Nucleus accumbens (tissue), 56 donors: ENCODE measurements around the gene SNX6.
"Not testable (repeated sequence)": the region's sequence is repeated elsewhere in the genome, so short reads cannot be mapped to it uniquely, and the experiment has no call there.

Experiments
- DNase-seq, 56 donors: peaks; one replicate each; lab custom pipeline; 2025; lab: John Stamatoyannopoulos, UW

Gene SNX6

DNA sequence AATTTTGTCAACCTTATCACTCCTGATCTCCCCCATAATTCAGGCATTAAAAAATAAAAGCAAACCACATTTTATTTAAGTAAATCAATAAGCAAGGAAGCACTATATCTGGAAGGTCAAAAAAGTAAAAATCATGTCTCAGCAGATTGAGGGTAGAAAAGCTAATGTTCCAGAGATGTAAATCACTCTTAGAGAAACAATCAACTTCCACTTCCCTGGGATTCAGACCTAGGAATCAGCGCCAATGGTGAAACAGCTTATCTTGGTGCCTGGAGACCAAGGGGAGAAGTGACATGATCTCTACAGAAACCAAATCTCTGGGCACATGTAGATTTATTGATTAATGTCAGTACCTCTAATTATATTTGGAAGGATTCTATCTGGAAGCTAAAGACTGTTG lies 10.9 kb upstream of the SNX6 start:
- DNase-seq: no peak

DNA sequence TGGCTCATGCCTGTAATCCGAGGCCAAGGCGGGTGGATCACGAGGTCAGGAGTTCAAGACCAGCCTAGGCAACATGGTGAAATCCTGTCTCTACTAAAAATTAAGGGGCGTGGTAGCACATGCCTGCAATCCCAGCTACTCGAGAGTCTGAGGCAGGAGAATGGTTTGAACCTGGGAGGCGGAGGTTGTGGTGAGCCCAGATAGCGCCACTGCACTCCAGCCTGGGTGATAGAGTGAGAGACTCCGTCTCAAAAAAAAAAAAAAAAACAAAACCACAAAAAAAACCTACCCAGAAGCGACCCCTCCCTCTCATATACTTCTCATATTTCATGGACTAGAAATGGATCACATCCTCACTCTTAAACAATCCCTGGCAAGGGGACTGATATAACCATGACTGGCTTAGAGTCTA lies 4.4 kb upstream of the SNX6 start:
- DNase-seq: not testable (repeated sequence)

DNA sequence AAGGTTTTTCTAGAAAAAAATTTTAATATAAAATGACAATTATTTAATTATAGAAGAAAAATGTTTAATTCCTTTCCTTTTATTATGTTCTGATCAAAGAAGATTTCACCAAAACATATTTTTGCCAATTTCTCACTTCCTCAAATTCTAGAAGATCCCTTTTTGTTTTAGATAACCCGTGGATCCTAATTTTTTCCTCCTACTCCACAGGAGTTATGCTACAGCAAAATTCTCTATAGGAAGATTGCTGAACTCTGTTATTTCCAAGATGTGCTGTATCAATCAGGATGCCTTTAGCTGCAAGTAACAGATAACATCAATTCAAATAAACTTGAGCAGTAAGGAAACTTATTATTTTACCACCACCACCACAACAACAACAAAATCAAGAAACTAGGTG lies 3.8 kb upstream of the SNX6 start:
- DNase-seq: no peak

DNA sequence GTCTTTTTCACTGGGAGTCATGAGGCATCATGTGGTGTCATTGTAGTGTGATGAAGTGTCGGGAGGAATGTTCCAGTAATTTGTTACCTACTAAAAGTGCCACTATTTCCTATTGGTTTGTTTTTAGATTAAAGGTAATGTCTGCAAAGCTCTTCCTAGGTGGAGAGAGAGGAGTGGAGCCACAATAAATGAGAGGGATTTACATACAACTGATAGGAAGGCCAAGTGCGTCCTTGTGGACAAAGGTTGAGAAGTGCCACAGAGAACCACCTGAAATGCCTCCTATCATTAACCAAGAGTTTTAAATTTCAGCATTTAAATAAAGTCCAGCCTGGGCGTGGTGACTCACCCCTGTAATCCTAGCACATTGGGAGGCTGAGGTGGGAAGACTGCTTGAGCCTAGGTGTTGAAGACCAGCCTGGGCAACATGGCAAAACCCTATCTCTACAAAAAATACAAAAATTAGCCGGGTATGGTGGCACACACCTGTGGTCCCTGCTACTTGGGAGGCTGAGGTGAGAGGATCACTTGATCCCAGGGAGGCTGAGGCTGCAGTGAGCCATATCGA lies 2.5 kb upstream of the SNX6 start:
- no peak for DNase-seq

DNA sequence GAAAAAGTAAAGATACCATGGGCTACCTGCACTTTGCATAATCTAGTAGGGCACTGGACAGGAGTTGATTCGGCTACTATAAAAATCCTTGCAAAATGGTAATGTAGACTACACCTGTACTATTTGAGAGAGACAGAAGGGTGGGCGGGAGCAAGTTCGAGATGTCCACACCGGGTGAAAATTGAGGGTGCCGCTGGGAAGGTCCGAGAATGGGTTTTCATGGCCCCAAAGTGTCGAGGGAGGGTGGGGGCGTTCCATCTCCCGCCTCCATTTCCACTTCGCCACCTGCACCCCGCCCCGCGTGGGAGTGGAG lies 648 bp downstream of the SNX6 start:
- DNase-seq: peak in 4 of 56 donors; percentile 27 to 66 (median 42)

DNA sequence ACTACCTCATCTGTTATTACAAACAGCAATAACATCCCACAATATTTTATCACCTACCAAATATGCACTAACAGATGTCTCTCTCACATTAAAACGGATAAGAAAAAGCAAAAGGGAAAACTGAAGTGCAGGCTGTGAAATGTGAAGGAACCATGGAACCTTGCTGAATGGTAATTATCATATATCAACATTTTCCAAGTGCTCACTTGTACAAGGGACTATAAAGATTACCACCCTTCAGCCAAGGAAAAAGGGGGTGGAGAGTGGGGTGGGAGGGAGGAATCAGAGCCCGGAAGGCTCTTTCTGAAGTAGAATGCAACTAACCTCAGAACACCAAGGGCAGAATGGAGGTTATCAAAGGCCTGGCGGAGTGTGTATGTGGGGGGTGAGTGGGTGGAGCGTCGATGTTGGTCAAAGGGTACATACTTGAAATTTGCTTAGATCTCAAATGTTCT lies 1.2 kb downstream of the SNX6 start:
- peak in 1 of 56 donors; percentile 2 for DNase-seq

DNA sequence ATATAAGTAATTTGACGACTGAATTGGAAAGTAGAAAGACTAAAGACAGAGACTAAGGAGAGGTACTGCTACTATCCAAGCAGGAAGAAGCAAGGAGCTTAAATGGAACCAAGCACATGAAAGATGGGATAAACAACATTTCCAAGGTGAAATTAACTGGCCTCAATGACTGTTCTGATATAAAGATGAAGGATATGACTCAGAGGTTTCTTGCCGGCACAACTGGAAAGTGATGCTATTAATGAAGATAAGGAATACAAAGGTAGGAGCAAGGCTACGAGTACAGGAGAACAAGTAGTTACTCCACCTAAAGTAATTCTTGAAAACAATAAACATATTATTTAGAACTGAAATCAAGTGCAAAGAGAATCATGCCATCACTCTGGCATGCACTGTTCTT lies 6.4 kb downstream of the SNX6 start:
- DNase-seq: no peak

DNA sequence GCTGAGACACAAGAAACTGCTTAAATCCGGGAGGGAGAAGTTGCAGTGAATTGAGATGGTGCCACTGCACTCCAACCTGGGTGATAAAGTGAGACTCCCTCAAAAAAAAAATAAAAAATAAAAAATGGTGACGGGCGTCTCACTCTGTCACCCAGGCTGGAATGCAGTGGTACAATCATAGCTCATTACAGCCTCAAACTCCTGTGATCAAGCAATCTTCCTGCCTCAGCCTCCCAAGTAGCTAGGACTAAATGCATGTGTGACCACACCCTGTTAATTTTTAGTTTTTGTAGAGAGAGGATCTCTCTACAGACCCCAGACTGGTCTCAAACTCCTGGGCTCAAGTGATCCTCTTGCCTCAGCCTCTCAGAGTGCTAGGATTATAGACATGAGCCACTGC lies 9.1 kb downstream of the SNX6 start:
- DNase-seq: no peak

DNA sequence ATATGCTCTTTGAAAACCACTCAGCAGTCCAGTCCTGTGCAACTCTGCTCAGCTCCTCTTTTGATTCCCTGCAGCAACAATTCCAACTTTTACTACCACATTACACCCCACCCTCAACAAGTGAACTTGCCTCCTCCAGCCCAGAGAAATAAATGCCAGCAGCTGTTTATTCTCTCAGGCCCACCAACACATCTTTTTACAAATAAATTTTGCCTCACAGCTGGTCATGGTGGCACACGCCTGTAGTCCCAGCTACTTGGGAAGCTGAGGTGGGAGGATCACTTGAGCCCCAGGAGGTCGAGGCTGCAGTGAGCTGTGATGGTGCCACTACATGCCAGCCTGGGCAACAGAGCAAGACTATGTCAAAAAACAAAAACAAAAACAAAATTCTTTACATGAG lies 9.8 kb downstream of the SNX6 start:
- DNase-seq: no peak

DNA sequence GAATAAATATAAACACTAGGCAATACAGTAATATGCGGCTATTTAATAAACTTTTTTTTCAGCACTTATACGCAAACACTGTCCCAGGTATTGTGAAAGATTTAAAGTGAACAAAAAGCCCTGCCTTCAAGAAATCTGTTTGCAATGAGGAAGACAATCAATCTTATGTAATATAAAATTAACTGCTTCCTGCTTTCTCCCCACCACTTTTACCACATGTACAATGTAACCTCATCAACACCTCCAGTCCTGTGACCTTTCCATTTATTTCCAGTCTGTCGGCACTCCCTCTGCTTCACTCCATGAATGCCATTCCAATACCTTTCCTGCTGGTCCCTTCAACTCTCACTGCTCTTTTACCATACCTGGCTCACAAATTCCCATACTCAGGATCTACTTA lies 10.5 kb downstream of the SNX6 start:
- no peak for DNase-seq

DNA sequence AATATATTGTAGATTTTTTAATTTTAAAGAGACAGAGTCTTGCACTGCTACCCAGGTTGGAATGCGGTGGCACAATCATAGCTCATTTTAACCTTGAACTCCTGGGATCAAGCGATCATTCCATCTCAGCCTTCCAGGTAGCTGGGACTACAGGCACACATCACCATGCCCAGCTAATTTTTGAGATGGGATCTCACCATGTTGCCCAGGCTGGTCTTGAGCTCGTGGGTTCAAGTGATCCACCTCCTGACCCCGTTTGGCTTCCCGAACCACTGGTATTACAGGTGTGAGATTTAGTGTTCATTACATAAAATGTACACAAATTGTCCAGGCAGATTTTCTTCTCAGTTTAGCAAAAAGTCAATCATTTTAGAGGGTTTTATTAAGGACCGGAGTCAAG lies 13.6 kb downstream of the SNX6 start:
- DNase-seq: no peak

DNA sequence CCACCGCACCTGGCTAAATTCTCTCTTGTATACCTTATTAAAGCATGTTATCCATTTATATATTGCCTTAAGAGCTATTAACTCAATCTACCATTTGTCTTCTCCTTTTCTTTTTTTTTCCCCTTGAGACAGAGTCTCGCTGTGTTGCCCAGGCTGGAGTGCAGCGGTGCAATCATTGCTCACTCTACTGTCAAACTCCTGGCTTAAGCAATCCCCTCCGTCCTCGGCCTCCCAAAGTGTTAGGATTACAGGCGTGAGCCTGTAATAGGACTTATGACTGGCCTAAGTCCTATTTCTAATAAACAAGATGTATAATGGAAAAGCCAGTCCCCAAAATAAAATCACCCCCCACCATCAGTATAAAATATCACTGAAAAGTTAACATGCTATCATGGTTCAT lies 14.4 kb downstream of the SNX6 start:
- no peak for DNase-seq

DNA sequence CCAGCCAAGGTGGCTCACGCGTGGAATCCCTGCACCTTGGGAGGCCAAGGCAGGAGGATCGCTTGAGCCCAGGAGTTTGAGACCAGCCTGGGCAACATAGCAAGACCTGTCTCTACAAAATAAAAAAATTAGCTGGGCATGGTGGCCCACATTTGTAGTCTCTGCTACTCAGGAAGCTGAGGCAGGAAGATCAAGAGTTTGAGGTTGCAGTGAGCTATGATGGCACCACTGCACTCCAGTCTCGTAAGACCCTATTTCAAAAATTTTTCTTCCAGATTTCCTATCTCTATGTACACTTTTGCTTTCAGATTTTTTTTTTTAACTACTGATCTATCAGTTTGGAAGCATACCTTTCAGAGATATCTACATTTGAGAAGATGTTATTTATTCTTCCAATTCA lies 15.3 kb downstream of the SNX6 start:
- DNase-seq: no peak

DNA sequence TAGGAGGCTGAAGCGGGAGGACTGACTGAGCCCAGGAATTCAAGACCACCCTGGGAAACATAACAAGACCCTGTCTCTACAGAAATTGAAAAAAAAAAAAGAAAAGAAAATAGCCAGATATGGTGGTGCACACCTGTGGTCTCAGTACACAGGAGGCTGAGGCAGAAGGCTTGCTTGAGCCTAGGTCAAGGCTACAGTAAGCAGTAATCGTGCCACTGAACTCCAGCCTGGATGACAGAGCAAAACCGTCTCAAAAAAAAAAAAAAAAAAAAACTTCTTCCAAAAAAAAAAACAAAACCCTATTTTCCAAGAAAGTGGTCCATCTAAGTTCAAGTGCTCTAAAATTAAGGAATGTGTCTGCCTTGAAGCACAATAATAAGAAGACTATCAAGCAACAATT lies 19.8 kb downstream of the SNX6 start:
- DNase-seq: no peak

DNA sequence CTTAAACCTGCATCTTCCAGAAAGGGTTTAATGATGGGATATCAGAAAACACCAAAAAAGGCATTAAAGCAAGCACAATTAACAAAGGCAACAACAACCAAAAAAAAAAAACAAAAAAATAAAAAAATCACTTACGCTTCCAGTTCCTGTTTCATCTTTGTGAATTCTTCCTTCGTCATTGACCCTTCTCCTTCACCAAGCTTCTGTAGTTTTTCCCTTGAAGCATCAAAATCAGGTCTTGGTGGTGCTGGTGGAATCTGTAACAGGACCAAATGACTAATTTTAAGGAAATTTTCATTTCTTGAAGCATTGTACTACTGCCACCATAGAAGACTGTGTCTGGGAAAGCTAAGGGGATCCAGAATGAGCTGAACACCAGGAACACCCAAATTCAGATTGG lies 24.5 kb downstream of the SNX6 start:
- DNase-seq: no peak

DNA sequence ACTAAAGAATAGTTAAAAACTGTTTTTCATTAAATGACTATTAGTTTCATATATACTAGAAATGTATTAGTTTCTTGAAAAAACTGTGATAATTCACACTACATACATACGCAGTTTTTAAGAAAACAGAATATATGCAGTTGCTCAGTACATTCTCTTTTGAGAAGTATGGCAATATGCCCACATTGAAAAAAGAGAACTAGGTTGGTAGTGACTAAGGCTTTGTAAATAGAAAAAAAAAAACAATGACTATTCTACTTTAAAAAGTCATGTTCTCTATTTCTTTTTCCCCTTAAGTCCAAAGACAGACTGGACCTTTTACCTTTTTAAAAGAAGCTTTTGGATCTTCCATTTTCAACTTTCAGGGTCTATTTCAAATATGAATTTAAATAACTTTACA lies 25.0 kb downstream of the SNX6 start:
- no peak for DNase-seq

DNA sequence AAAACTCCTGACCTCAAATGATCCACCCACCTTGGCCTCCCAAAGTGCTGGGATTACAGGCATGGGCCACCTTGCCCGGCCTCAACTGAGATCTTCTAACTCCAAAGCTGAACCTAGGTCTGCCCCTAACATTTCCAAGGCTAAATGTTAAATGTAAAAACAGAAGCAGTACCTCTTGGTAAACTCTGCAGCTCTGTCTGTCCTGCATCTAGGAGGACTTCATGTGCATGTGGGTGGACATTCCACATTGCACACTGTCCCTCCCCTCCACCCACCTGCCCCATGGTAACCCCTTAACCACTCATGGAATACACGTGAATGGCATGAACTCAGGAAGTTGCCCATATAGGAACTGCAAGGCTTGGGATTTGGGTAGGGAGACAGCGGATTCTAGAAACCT lies 33.1 kb downstream of the SNX6 start:
- DNase-seq: no peak

DNA sequence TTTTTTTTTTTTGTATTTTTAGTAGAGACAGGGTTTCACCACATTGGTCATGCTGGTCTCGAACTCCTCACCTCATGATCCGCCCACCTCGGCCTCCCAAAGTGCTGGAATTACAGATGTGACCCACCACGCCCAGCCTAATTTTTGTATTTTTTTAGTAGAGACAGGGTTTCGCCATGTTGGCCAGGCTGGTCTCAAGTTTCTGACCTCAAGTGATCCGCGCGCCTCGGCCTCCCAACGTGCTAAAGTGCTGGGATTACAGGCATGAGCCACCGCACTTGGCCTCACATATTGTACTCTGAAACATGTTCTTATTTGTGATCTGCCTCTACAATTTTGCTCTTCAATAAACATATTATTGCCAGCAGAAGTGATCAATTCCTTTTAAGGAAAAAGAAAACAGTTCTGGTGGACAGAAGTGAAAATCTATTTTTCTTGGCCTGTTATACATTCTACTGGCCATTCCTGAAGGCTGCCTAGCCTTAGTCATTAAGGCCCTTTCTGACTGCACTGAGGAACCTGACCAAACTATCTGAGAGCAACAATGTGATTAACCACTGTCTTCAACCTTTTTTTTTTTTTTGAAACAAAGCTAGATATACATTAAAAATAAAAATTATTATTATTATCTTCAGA lies 36.1 kb downstream of the SNX6 start:
- DNase-seq: no peak

DNA sequence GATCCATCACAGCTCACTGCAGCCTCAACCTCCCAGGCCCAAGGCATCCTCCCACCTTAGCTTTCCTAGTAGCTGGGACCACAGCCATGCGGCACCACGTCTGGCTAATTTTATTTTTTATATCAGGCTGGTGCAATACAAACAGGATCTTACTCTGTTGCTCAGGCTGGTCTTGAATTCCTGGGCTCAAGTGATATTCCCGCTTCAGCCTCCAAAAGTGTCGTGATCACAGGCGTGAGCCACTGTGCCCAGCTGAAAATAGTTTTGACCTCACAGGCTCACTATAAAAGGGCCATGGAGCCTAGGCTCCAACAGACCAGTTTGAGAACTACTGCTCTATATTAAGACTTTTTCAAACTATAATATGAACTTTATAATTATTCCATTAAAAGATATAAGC lies 37.3 kb downstream of the SNX6 start:
- DNase-seq: no peak

DNA sequence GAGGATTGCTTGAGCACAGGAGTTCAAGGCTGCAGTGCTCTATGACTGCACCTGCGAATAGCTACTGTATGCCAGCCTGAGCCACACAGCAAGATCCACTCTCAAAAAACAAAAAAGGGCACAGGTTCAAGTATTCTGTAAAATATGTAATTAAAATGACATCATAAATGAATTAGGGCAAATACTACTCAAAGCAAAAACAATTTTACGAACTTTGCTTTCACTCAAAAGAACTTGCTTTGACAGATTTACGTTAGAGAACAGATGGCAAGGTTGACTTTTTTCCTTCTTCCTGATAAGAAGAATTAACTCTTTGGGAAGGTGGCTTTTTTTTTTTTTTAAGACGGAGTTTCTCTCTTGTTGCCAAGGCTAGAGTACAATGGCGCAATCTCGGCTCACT lies 46.4 kb downstream of the SNX6 start:
- DNase-seq: no peak

DNA sequence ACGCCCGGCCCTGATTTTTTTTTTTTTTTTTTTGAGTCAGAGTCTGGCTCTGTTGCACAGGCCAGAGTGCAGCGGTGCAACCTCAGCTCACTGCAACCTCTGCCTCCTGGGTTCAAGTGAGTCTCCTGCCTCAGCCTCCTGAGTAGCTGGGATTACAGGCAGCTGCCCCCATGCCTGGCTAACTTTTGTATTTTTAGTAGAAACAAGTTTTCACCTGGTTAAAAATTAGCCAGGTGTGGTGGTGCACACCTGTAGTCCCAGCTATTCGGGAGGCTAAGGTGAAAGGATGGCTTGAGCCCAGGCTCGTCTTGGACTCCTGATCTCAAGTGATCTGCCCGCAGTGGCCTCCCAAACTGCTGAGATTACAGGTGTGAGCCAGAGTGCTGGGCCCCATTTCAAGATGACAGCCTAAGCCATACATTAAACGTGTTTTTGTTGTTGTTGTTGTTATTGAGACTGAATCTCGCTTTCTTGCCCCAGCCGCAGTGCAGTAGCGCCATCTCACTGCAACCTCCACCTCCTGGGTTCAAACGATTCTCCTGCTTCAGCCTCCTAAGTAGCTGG lies 47.7 kb downstream of the SNX6 start:
- DNase-seq: no peak

DNA sequence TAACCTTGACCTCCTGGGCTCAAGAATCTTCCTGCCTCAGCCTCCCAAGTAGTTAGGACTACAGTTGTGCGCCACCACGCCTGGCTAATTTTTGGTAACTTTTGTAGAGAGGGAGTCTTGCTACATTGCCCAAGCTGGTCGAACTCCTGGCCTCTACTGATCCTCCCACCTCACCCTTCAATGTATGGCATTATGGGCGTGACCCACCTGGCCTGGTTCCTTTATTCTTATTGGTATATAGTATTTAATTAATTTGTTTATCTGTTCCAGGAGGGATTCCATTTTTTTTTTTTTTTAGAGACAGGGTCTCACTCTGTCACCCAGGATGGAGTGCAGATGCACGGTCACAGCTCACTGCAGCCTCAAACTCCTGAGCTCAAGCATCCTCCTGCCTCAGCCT lies 49.6 kb downstream of the SNX6 start:
- no peak for DNase-seq

DNA sequence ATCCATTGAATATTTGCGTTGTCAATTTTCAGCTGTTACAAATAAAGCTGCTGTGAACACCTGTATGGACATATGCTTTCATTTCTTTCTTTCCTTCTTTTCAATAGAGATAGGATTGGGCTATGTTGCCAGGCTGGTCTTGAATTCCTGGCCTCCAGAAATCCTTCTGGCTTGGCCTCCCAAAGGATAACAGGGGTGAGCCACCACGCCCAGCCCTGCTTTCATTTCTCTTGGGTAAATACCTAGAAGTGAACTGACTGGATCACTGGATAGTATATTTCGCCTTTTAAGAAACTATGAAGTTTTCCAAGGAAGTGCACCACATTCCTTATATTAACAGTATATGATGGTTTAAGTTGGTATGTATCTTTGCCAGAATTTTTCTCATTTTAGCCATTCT lies 58.2 kb downstream of the SNX6 start:
- no peak for DNase-seq
